ENCODE results near the gene INPP4A.

The INPP4A gene

DNA sequence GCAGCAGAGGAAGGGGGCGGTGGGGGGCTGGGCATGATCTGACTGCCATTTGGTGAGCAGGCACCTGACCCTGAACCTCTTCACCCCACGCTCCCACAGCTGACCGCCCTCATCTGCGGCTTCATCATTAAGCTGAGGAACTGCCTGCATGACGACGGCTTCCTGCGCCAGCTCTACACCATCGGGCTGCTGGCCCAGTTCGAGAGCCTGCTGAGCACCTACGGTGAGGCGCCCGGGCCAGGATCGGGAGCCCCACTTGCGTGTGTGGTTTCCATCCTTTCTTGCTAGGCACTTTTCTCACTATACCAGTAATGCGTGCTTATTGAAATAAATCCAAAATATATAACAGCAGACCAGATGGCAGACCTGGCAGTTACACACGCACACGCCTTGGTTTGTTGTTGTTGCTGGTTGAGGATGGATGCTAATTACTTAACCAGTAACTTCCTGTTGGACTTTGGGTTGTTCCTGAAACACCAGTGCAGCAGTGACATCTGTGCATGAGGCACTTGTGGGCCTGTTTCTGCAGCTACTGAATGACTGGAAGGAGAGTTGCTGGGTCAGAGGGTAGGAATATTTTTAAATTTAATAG lies 120.0 kb downstream of the INPP4A start:
- DNase-seq (ENCODE audit: low spot score), result no peak

DNA sequence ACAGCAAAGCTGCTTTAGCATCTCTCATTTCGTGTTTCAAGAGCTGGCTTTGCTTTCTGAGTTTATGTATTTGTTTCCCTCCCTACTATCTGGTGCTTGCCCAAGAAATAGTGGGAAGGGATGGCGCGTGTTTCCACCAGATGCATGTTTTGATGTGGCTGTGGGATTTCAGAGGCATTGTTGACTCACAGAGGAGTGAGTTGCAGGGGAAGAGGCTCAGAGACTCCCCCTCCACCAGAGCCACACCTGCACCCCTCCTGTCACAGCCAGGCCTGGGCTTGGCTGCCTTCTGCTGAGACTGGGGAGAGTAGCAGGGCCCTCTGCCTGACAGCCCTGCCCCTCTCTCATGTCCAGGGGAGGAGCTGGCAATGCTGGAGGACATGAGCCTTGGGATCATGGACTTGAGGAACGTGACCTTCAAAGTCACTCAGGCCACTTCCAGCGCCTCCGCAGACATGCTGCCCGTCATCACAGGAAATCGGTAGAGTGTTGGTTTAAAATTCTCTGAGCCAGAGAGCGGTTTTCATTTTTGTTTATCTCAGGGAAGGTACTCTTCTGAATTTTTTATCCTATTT lies 120.7 kb downstream of the INPP4A start:
- DNase-seq (ENCODE audit: low spot score), result no peak

DNA sequence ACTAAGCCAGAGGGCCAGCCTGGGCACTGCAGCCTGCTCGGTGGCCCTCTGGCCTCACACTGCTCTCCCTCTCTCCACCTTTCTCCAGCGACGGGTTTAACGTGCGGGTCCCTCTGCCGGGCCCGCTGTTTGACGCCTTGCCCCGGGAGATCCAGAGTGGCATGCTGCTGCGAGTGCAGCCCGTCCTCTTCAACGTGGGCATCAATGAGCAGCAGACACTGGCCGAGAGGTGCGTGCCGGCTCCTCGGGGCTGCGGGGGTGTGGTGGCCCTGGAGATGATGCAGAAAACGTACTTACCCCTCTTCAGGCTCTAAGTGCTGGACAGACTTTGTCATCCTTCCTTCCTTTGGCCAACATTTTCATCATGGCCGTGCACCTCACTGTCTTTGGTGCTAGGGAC lies 121.3 kb downstream of the INPP4A start:
- no peak for DNase-seq (ENCODE audit: low spot score)

DNA sequence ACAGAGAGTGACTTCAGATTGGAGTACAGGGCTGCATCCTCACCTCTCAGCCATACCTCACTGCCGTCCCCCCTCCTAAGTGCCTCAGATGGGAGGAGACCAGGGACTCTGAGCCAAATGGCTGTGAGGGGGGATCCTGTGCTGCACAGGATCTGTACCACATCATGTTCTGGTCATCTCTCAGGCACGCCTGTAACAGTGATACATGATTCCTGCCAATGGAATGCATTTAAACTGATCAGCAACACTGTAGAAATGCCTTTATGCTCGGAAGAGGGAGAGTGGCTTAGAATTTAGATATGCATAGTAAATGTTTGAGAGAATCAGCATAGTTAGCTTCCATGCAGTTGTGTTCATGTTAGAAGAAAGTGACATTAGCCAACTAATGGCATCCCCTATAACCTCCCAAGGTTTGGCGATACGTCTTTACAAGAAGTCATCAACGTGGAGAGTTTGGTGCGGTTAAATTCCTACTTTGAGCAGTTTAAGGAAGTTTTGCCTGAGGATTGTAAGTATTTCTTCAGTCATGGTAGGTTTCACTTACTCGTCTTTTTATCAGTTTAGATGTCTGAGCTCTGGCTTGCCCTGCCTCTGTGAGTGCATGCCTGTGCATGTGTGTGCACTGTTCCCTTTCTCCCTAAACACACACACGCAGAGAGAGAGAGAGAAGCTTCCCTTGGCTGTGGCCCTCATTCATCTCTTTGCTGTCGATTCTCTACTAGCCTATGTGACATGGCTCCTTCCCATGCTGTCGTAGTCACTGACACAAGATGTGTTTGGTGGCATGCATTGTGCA lies 123.7 kb downstream of the INPP4A start:
- no peak for DNase-seq (ENCODE audit: low spot score)

DNA sequence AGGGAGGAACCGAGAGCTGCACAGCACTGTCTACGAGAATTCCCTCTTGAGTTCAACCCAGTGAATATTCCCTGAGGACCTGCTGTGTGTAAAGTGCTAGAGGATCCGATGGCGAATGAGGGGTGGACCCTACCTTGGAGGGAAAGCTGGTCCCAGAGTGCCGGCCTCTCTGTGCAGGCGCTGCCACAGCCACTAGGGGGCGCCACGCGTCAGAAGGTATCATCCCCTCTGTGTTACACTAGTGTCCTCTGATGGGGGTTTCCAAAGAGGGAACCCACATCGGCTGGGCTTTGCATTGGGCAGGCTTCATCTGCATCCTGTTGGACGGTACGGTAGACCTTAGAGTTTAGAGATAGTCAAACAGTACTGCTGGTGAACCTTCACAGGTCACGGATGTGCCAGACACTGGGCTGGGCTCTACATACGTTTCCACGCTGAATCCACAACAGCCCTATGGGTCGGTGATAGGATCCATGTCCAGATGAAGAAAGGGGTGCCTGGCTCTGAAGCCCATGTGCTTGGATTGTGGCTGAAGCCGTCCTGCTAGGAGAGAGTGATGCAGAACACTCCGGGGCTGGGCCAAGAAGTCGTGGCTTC lies 124.6 kb downstream of the INPP4A start:
- DNase-seq (ENCODE audit: low spot score), result peak; percentile 92

DNA sequence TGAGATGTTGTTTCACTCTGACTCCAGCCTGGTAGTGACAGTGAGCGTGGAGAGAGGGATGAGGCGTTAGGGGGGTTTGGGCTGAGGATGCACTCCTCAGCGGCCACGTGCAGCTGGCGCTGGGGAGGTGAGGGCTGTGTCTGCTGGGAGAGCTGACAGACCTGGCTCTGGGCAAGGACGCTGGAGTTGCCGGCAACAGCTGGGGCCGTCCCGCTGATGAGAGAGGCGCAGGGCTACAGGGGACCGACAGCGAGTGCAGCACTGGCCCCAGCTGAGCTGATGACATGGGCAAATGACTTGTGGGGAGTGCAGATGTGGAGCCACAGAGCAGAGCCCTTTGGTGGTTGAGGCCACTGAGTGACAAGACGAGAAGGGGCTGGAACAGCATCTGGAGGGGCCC lies 125.3 kb downstream of the INPP4A start:
- no peak for DNase-seq (ENCODE audit: low spot score)

DNA sequence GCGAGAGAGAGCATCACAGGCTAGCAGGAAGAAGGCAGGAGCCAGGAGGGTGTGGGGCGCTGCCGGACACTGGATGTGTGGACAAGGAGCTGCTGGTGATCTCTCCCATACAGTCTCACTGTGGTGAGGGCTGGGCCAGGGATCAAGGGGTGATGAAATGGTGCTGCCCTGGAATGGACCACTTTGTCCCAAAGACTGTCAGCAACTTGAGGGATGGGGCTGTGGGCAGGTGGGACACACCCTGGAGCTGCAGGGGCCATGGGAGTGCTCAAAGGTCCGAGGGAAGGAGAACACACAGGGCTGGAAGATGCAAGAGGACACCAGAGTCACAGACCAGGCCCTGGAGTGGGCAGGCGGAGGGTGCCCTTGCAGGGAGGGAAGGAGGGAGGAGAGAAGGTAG lies 125.7 kb downstream of the INPP4A start:
- DNase-seq (ENCODE audit: low spot score), result no peak

DNA sequence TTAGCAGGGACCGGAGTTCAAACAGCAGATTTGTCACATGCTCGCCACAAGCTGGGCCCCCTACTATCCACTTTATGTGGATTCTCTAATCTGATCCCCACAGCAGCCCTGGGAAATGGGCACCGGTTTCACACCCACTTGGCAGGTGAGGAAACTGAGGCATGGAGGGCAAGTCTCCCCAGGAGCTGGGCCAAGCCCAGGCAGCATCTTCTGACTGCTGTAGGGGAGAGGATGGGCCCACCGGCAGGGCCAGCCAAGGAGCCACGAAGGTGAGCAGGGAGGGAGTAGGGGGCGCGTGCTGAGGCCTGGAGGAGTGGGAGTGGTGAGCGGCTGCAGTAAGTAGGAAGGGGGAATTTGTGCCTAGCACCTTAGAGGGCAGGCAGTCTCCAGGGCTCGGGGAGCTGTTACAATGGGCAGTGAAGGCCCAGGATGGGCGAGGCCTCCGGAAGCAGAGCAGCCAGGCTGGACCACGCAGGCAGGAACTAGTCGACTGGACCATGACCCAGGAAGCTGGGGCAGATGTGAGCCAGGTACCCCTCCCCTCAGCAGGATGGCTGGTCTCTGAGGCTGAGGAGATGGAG lies 126.6 kb downstream of the INPP4A start:
- no peak for DNase-seq (ENCODE audit: low spot score)

DNA sequence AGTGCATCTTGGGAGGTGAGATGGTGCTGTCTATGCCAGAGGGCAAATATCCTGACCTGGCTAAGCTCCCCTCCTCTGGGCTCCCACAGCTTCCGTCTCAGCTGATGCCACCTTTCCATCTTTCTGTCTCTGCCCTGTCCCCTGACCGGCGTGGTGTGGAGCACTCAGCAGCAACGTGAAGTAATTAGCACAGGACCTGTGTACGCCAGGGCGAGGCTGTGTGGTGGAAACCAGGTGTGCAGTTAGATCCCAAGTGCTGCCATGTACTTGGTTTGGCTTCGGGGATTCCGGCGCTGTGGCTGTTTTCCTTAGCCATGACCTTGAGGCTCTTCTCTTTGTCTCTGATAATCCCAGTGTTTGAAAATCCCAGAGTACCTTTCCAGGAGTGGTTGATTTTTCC lies 127.1 kb downstream of the INPP4A start:
- DNase-seq (ENCODE audit: low spot score), result no peak

DNA sequence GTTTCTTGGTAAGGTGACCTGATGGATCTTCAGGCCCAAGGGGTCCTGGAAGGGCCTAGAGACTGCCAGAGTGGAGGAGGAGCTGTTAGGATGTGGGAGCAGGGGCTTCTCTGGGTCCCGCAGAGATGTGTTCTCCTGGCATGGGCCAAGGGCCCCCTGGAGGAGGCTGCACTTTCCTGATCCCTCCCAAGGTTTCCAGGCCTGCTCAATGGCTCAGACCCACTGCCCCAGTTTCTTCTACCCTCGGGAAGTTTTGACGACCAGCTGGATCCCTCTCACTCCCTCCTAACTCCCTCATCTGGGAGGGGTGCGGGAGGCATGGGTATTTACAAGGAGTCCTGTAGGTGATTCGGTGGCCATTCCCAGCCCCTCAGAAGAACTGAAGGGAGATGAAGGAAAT lies 127.6 kb downstream of the INPP4A start:
- DNase-seq (ENCODE audit: low spot score), result no peak

DNA sequence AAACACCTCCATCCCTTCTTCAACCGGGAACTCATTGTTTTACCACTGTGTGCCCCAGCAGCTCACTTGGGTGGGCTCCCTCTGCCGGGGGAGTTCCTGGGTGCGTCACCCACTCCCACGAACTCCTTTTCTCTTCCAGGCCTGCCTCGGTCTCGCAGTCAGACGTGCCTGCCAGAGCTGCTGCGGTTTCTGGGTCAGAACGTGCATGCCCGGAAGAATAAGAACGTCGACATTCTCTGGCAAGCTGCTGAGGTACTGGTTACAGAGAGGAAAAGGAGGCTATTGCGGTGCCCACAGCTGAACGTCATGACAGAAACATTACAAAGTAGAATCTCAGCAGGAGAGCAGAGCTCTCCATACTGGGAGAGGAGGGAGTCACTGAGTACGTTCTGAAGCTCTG lies 128.0 kb downstream of the INPP4A start:
- no peak for DNase-seq (ENCODE audit: low spot score)

DNA sequence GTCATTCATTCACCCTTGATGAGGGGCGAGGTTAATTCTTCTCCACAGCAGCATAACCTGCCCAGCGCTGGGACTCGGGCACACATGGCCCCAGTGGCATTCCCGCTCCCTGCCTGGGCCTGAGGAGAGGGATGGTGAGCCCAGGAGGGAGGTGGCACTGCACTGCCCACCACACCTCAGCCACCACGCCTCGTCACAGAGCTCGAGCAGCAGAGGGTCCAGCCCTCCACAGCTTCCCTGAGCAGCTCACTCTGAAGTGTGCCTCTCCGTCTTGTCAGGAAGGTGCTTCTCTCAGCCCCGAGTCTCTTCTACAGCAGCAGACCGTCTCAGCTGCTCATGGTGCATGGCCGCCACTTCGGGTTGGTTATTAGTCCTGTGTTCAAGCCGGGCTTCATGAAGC lies 128.8 kb downstream of the INPP4A start:
- no peak for DNase-seq (ENCODE audit: low spot score)

DNA sequence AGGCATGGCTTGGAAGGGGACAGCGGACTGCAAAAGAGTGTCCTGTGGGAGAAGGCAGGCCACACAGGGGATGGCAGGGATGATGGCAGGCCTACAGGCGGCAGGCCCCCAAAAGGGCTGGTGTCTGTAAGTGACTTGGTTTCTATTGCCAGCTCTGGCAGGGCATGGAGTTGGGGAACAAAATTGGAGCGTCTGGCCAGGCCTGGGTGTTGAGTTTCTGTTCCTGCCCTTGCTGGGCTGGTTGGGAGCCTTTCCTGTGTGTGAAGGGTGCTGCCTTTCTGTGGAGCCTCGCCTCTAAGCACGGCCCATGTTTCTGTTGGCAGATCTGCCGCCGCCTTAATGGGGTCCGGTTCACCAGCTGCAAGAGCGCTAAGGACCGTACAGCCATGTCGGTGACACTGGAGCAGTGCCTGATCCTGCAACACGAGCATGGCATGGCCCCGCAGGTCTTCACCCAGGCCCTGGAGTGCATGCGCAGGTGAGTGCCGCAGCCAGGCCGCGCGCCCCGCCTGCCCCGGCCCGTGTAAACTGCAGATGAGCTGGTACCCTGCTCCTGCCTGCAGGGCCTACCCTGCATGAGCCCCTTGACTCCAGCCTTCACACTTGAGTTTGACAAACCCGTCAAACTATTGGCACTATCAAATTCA lies 132.1 kb downstream of the INPP4A start:
- no peak for DNase-seq (ENCODE audit: low spot score)

DNA sequence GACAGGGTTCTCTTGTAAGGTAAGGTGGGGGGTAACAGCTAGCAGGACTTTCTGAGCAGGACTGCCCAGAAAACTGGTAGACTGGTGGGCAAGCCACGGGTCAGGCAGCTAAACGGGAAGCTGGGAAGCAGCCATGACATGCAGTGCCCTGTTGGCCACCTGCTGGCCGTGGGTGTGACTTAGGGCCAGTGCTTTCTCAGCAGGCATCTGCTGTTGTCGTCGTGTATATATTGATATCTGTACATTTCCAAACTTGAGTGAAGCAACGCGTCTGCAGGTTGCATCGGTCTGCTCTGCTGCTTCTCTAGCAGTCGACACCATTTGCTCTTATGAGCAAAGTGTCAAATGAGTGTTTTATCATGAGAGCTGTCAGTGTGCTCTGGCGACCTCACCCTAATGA lies 132.7 kb downstream of the INPP4A start:
- DNase-seq (ENCODE audit: low spot score), result no peak

DNA sequence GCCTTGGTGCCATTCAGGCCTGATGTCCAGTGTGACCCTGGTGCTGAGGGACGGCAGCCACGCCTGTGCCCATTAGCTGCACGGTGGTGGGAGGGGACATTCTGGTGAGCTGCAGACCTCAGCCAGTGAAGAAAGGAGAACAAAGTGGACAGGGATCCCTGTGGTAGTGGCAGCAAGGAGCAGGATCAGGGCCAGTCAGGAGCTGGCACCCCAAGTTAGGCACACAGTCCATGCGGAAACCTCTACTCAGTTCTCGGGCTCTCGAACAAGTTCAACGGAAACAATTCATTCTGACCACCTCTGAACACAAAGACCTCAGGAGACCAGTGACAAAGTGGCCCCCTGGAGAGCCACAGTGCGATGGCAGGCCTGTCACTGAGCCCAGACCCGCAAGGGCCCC lies 133.6 kb downstream of the INPP4A start:
- no peak for DNase-seq (ENCODE audit: low spot score)

DNA sequence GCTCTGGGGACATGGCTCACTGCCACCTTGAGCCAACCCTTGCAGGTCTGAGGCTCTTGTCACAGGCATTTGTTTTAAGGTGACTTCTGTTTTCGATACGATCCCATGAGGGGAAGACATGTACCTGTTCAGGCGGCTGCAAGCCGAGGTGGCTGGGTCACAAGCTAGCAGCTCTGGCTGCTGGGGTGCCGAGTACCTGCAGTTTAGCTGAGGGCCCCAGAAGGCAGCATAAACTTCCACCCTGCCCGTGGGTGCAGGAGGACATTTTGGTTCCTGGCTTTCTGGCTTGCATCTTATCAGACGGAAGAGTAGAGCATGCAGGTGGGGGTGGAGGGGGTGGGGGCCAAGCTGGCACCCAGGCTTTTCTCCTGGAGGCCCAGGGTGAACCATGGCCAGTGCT lies 135.3 kb downstream of the INPP4A start:
- no peak for DNase-seq (ENCODE audit: low spot score)

DNA sequence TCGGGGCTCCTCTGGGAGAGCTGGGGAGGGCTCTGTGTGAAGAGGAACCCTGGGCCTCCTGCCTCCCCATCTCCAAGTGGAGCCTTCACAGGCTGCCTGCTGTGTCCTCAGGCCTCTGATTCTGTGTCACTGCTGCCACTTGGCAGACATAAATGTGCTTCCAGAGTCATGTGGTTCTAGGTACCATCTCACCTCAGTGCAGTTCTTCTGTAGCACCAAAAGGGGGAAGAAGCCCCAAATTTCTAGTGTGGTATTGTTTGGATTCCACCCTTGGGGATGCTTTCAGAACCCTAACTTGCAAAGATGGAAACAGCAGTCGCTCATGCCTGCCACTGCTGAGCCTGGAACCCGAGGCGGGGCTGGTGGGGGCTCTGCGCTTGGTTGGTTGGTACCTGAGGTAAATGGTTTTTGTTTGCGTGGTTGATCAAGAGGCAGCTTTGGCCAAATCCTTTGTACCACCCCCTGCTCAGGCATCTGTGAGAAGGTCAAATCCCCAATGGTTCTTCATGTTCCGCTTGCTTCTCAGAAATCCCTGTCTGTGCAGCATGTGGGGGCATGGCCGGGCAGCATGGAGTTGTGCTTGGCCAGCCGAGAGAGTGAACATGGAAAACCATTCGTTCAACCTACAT lies 136.1 kb downstream of the INPP4A start:
- no peak for DNase-seq (ENCODE audit: low spot score)

DNA sequence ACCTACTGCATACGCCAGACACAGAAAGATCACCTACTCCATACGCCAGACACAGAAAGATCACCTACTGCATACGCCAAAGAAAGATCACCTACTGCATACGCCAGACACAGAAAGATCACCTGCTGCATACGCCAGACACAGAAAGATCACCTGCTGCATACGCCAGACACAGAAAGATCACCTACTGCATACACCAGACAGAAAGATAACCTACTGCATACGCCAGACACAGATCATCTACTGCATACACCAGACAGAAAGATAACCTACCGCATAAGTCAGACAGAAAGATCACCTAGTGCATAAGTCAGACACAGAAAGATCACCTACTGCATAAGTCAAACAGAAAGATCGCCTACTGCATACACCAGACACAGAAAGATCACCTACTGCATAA lies 137.9 kb downstream of the INPP4A start:
- no peak for DNase-seq (ENCODE audit: low spot score)

DNA sequence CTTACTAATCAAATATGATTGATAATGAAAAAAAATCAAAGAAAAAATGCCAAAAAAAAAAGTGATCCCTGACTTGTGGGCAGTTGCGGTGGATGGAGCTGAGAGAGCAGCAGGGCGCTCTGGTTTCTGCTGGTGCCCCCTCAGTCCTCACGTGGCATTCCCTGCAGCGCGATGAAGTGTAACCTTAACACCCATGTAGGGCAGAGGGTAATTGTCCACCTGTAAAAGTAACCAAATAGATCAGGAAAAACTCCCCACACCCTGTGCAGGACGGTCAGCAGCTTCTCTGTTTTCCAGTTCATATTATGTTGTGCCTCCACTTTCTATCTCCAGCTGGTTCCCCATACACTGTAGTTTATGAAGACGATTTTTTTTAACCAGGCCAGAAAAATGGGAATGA lies 138.6 kb downstream of the INPP4A start:
- no peak for DNase-seq (ENCODE audit: low spot score)

DNA sequence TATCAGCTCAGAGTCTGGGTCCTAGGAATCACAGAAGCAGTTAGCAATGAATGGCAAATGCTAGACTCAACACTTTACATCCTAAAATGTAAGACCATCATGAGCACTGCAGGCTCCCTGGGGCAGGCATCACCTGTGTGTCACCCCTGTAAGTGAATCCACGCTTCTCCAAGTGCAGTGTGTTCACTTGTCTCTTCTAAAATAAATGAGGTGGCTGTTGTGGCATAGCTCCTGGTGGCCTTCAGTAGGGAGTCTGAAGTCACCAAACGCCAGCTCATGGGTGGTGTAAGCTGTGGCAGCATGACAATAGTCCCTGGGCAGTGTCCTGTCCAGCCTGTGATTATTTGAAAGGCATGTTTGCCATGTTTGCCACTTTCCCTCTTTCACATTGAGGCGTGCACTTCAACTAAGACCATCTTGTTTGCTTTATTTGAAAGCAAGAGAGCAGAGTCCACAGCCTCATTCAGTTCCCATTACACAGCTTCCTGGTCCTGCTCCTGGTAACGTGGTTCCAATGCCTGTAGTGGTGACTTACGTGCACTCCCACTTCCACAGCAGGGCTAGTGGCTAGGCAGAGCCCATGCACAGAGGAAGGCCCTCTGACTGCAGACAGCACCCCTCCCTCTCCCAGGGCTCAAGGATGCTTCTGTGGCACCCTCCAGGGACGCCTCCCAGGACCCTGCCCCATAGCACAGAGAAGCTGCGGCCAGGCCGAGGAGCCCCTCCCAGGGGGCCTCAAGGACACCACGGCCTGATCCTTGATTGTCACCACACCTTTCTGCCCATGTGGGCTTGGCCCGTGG lies 139.4 kb downstream of the INPP4A start:
- DNase-seq (ENCODE audit: low spot score), result peak; percentile 64

DNA sequence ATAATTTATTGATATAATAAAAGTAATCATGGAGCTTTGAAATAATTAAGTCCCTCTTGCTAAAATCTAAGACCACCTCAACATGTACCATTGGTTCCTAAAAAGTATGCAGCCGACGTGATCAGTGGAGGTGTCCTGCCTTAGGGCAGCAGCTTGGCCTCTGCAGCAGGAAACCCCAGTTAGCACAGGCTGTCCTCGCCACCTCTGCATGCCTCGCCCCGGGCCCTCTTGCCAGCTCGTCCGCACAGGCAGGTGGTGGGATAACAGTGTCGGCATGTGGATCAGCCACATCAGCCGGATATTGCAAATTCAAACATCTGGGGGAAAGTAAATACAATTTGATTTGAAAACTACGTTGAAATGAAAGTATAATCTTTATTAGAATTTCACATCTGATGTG lies 140.7 kb downstream of the INPP4A start:
- no peak for DNase-seq (ENCODE audit: low spot score)

Measured in HuH-7.5 (cell line).